HG03175 (cell line): Measurements from ENCODE around the gene MRFAP1L1.
A peak's percentile ranks its signal among the peaks of the same experiment; 100 is the strongest.
"Not testable (repeated sequence)": the region's sequence is repeated elsewhere in the genome, so short reads cannot be mapped to it uniquely, and the experiment has no call there.

ENCODE experiments used
- ATAC-seq: cut with Tn5 transposase; IDR thresholded peaks from one replicate; pipeline ENCODE4 v1.9.1; 2021; ENCODE audit warnings: mild to moderate bottlenecking, moderate library complexity; ENCODE audit not compliant: unreplicated experiment

MRFAP1L1 gene

DNA sequence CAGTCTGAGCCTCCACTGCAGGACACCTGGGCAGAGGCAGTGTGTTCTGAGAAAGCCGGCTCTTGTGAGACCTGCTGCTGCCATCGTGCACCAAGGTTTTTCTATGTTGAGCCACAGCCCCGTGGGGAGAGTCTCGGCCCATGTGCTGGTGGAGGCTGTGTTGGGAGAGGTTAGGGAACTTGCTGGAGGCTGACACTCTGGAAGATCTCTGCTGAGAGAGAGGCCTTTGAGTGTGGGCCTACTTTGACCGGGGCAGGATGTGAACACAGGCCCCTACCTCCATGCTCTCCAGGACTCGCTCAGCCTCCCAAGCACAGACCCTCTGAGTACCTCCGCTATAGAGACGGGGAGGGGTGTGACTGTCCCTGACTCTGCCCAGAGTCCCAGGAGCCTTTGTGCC, 17.3 kb downstream of the MRFAP1L1 start:
- ATAC-seq: no peak

DNA sequence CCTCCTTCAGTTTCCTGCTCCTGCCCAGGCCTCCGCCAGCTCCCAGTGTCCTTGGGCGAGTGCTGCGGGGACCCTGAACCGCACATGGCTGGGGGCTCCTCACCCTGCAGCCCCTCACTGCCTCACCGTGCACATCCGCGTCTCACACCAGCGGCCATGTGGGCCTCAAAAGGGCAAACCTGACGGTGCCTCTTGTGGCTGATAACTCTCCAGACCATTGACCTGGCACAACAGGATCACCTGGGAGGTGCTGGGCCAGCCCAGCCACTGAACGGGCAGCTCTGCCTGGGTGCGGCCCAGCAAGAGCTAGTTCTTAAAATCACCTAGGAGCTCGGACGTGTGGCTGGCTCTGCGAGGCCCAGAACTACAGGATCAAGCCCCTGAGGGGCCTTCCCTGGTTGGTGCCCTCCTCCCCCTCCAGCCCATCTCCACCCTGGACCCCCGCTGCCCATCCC, 20.1 kb downstream of the MRFAP1L1 start:
- no peak for ATAC-seq

DNA sequence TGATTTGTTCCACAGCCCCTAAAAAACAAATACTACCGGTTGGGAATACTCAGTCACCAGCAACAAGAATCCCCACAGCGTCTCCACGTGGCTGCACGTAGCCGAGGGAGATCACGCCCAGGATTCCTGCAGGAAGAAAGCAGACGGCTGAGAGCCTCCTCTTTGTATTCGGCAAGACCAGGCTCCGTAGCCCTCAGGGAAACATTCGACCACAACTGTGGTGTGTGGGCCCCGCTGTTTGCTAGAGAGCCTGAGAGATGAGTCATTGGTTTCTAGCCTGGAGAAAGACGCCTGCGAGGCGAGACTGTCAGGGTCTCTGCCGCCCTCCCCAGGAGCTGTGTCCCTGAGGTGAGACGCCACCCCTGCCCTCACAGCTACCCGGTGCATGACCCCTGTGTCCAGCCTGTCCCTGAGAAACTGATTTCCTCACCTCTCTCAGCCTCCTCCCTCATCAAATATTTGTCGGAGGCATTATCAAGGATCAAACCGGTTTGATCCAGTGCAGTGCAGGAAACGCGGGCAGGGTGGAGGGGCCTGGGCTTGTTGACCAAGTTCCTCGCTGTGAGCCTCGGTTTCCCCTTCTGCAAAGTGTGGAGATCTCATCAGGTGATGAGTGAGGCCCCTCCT, 20.7 kb downstream of the MRFAP1L1 start:
- peak; percentile 78 for ATAC-seq

DNA sequence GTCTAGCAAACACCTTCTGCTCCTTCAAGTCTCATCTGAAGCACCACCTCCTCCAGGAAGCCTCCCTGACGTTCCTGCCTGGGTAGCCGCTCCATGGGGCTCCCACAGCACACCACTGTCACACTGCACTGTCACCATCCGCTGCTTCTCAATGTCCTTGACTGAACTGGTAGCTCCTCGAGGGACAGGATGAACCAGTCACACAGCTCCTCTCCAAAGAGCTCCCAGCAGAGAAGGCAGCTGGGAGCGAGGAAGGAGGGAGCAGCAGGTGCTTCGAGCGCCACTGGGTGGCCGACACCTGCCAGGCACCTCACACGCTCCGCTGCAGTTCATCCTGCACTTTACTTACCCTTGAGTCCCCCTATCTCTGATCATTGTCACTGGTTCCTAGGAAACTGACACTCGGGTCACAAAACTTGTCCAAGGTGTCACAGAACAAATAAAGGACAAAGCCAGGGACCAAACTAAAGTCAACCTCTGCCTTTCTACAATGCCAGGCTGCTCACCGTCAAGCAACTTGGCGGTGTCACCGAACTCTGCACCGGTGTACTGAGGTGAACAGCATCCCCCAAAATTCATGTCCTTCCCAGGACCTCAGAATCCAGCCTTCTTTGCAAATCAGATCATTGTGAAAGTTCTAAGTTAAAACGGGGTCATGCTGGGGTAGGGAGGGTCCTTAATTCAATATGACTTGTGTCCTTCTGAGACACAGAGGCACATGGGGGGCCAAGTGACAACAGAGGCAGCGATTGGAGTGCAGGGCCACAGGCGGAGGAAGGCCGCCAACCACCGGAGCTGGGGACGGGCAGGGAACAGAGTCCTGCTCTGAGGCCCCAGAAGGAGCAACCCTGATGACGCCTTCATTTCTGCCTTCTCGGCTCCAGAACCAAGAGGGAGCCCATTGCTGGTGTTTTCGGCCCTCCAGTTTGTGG, 21.5 kb downstream of the MRFAP1L1 start:
- no peak for ATAC-seq

DNA sequence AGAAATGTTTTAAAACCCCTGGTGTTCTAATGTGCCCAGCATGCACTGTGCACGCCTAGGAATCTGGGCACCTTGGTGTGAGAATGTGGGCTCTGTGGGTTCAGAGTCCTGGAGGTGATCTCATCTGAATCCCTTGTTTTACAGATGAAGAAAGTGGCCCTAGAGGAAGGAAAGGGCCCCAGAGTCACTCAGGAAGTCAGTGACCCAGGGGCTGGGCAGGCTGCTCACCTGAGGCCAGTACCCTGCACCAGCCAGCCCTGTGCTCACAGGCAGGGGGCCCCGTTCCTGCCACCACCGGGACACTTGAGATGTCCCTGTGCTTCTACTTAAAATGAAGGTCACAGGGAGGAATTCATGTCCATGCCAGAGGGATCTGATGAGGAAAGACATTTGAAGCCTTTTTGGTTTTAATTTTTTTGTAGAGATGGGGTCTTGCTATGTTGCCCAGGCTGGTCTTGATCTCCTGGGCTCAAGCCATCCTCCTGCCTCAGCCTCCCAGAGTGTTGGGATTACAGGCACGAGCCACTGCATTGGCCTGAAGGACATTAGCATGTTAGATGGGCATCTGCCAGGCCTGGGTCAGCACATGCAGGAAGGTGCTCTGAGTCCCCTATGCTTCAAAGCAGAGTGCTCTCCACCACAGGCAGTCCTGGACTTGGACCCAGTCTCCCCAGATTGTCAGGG, 23.4 kb downstream of the MRFAP1L1 start:
- ATAC-seq: no peak

DNA sequence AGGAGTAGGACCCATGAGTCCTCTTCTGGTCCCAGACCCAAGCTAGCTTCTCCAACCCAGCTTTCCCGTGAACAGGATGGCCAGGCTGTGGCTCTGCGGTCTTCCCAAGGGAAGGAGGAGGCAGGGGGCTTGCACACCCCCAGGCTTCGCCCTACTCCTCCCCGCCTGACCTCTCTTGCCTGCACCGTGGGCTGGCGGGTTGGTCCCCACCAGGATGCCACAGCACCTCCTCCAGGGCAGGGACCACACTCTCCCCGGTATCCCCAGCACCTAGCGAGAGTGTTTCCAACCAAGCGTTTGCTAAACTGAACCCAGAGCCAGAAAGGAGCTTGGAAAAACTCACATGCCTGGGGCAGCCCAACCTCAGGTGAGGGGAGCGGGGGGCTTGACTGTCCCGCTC, 25.0 kb downstream of the MRFAP1L1 start:
- no peak for ATAC-seq

DNA sequence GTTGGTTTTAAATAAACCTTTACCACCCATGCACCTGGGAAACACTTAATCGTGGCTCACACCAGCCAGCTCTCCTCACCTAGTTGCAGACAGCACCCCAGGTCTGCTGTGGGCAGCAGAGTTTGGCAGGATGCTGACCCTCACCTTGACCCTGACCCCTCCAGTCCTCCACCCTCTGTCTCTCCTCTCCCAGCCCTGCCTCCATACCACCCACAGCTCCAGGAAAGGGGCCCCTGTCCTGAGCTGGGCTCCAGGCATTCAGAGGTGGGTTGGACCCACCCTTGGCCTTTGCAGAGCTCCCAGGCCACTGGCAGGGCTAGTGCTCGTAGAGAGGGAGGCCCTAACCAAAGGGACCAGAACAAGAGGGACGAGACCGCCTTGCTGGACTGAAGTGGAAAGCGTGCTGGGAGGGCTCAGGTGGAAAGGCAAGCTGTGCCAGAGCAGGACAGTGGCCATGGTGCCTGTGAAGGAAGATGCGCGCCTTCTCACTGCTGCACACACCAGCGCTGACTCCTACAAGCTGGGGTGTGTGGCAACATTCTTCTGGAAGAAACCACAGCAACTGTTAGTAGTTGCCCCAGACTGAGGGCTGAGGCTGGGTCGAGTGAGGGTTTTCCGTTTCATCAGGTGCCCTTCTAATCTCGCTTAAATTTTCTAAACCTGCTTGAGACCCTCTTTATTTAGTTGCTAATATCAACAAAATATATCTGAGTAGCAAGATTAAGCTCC, 26.6 kb downstream of the MRFAP1L1 start:
- ATAC-seq: no peak

DNA sequence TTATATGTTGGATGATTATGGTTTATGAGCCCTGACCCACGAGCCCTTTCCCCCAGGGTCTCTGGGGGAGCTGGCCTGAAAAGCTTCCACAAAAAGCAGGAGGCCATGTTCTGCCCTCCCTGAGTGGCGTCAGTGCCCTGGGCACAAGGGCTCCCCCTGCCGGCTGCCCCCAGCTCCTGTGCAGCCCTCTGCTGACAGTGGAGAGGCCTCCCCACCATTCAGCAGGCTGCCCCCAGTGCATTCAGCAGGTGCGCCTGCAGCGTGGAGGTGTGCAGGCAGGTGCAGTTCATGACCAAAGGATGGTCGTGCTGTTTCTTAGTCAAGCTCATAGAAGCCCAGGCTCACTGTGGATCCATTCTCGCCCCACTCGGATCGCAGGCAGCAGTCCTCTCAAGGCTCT, 28.5 kb downstream of the MRFAP1L1 start:
- ATAC-seq: no peak

DNA sequence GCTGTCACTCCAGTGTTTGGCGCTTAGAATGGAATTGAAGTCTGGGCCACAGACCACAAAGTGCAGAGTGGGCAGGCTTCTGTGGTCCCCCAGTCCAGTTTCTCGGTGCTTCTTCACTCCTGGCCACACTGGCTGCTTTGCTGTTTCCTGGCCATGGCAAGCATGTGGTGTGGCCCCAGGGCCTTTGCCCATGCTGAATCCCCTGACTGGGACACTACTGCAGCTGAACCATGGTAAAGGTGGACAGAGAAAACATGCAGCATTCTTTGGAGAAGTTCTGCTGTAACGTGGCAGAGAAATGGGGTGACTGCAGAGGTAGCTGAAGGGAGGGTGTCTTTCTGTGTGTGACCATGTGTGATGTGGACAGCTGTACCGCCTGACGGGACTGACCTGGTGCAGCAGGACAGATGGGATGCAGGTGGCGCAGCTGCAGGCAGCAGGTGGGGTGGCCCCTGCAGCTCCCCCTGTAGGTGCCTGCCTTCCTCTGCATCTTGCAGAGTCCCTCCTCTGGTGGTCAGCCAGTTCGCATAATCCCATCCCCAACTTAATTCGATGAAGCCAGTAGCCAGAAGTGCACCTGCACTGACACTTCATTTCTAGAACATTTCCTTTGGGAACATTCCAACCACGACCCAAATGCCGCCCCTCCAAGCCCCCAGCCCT, 29.2 kb downstream of the MRFAP1L1 start:
- no peak for ATAC-seq

DNA sequence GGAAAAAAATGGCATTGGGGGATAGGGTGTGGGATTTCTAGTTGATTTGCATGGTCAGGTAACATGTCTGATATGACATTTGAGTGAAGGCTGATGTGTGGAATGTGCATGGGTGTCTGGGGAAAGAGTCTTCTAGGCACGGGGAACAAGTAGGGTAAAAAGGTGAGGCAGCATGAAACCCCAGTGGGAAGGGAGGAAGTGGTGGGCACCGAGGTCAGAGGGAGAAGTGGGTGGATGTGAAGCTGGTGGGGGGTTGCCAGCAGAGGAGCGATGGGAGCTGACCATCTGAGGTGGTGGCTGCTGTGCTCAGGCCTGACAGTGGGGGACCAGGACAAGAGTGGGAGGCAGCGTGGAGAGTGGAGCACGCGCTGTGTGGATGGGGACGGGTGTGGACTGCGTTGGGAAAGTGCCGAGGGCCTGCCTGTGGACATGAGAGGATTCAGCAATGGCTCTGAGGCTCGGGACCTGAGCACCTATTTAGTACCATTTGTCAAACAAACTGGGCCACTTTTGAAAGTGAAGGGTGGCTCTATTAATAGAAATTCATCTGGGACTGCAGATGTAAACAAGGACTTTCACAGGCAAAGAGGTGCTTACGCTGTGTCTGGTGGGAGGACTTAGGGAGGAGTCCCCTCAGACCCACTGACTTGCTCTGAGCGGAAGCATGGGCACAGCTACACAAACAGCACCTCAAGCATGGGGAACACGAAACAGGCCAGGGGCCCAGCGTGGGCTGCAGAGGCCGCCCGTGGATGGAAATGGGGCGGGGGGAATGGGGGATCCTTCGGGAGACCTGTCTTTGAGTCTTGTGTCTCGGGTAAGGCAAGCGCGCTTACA, 32.7 kb downstream of the MRFAP1L1 start:
- no peak for ATAC-seq

DNA sequence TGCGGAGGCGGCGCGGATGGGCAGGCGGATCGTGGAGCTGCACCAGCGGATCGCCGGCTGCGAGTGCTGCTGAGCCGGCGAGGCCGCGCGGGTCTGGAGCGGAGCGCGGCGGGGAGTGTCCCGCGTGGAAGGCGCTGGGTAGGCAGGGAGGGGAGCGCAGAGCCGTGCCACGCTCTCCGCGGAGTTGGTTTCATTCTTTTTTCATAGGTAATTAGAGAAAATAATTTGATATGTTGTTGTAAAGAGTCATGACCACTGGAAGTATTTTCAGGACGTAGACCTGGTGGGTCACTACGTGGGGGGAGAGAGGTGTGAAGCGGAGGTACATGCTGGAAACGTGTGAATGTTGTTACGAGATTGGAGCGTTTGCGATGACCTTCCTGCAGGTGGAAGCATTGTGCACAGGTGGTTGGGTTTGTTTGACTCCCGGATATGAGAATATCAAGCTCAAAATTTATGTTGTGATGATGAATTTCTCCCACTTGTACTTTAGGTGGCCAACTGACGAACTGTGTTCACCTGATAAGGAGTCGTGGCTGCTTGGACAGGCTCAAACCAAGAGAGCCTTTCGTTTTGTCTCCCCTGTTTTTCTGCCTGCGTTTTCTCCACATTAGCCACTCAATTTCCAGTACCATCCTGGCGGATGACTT, 35.0 kb downstream of the MRFAP1L1 start:
- ATAC-seq: peak; percentile 55

DNA sequence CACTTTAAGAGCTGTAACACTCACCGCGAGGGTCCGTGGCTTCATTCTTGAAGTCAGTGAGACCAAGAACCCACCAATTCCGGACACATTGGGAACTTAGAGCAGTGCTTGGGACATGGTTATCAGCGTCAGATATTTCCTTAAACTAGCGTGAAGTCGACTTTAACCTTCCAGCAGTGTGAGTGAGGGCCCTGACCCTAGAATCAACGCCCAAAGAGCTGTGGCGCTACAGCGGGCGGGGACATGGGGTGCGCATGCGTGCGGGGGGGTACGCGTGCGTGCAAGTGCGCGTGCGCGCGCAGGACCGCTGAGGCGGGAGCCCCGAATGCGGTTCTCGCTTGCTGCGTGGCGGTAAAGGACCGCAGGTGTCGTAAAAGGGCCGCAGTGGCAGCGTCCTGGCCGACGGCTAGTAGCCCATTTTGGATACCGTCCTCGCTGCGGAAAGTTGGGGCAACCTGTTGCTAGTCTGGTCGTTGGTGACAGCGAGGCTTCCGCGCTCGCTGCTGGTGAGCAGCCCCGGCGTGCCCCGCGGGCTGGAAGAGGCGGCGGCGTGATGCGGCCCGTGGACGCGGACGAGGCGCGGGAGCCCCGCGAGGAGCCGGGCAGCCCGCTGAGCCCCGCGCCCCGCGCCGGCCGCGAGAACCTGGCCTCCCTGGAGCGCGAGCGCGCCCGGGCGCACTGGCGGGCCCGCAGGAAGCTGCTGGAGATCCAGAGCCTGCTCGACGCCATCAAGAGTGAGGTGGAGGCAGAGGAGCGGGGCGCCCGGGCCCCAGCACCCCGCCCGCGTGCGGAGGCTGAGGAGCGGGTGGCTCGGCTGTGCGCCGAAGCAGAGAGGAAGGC, 35.8 kb downstream of the MRFAP1L1 start:
- peak; percentile 78 for ATAC-seq

DNA sequence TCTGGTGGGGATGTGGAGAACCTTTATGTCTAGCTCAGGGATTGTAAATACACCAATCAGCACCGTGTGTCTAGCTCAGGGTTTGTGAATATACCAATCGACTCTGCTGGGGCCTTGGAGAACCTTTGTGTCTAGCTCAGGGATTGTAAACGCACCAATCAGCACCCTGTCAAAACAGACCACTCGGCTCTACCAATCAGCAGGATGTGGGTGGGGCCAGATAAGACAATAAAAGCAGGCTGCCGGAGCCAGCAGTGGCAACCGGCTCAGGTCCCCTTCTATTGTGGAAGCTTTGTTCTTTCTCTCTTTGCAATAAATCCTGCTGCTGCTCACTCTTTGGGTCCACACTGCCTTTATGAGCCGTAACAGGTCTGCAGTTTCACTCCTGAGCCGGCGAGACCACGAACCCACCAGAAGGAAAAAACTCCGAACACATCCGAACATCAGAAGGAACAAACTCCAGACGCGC, 36.4 kb downstream of the MRFAP1L1 start:
- ATAC-seq: not testable (repeated sequence)

DNA sequence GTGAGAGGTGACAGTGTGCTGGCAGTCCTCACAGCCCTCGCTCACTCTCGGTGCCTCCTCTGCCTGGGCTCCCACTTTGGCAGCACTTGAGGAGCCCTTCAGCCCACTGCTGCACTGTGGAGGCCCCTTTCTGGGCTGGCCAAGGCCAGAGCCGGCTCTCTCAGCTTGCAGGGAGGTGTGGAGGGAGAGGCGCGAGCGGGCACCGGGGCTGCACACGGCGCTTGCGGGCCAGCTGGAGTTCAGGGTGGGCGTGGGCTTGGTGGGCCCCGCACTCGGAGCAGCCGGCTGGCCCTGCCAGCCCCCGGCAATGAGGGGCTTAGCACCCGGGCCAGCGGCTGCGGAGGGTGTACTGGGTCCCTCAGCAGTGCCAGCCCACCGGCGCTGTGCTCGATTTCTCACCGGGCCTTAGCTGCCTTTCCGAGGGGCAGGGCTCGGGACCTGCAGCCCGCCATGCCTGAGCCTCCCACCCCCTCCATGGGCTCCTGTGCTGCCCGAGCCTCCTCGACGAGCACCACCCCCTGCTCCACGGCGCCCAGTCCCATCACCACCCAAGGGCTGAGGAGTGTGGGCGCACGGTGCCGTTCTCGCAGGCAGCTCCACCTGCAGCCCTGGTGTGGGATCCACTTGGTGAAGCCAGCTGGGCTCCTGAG, 37.0 kb downstream of the MRFAP1L1 start:
- ATAC-seq: not testable (repeated sequence)

DNA sequence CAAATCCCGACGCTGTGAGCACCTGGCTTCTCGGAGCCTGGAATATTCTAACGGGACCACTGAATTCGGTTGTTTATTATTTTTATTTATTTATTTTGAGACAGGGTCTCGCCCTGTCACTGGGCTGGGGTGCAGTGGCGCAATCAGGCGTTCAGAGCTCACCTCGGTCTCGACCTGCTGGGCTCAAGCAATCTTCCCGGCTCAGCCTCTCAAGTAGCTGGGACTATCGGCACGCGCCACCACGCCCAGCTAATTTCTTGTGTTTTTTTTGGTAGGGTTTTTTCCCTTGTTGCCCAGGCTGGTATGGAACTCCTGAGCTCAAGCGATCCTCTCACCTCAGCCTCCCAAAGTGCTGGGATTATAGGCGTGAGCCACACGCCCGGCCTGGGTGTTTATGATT, 37.5 kb downstream of the MRFAP1L1 start:
- no peak for ATAC-seq

DNA sequence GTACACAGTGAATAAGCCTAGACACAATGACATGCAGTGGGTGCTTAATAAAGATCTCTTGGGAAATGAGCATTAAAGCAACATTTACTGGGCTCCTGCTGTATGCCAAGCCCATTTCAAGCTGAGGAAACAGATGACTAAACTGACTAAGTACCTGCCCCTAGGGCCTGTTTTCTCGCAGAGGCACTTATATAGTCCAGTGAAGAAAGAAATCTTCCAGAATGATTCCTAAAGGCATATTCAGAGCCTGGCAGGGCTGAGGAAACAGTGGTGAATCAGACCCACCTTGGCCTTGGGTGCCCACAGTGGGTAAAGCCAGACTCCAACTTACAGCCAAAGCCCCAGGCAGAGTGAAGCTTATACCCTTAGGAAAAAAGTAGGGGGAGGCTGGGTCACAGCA, 38.0 kb downstream of the MRFAP1L1 start:
- no peak for ATAC-seq

DNA sequence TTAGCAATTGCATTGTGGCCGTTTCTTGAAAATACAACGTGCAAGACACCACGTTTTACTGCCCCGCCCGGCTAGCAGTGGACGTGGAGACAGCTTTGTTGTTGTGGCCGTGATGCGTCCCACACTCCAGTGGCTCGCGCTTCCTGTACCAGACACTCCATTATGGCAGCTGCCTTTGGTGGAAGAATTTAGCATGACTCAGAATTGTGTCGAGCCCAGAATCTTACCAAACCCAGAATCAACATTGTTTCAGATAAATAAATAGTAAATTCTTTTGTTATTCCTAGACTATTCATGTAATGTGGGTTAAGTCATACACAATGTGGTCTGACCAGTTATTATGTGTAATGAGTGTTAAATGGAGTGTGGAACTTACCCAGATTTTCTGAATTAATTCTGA, 41.3 kb downstream of the MRFAP1L1 start:
- no peak for ATAC-seq

DNA sequence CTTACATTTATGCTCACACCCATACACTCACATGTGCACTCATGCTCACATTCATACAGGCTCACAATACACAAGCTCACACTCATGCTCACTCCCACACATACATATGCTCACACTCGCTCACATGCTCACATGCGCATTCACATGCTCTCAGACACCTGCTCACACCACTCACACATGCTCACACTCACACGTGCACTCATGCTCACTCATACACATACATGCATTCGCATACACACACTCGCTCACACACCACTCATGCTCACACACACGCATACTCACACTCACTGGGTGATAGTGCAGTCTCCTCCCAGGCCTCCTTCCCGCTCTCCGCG, 44.4 kb downstream of the MRFAP1L1 start:
- ATAC-seq: no peak
